ENCODE measurements around the gene CAST.

- TF ChIP-seq, protein P1, sequence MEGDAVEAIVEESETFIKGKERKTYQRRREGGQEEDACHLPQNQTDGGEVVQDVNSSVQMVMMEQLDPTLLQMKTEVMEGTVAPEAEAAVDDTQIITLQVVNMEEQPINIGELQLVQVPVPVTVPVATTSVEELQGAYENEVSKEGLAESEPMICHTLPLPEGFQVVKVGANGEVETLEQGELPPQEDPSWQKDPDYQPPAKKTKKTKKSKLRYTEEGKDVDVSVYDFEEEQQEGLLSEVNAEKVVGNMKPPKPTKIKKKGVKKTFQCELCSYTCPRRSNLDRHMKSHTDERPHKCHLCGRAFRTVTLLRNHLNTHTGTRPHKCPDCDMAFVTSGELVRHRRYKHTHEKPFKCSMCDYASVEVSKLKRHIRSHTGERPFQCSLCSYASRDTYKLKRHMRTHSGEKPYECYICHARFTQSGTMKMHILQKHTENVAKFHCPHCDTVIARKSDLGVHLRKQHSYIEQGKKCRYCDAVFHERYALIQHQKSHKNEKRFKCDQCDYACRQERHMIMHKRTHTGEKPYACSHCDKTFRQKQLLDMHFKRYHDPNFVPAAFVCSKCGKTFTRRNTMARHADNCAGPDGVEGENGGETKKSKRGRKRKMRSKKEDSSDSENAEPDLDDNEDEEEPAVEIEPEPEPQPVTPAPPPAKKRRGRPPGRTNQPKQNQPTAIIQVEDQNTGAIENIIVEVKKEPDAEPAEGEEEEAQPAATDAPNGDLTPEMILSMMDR (conservative IDR thresholded peaks at IDR 0.05; ENCODE audit: low read length) = no peak
- no peak for TF ChIP-seq EZH2phosphoT487 (IDR thresholded peaks at IDR 0.05; ENCODE audit: borderline replicate concordance, low read depth, low read length)
Measured at GRCh38 chr5:96783326-96783725, 121.2 kb downstream of the CAST start.

Data from OCI-LY7 (cell line).